CMK (cell line): ENCODE results near the gene KMT2B.
"Not testable (repeated sequence)": the region's sequence is repeated elsewhere in the genome, so short reads cannot be mapped to it uniquely, and the experiment has no call there.

ENCODE experiments used
- DNase-seq: peaks from one replicate; pipeline ENCODE4 v3.0.0-alpha.2; 2010; ENCODE audit warnings: low read depth

Gene KMT2B

GRCh38 chr19:35717665-35718344 is at the start of gene KMT2B:
Gene KMT2B, plus strand, starts transcription at chr19:35718003. Its CDS starts 16 bp downstream, at chr19:35718019.
- DNase-seq = no peak

GRCh38 chr19:35669566-35669965 is 48.2 kb upstream of the KMT2B start:
- DNase-seq = no peak

- no peak for DNase-seq
Measured at GRCh38 chr19:35669974-35670373, 47.8 kb upstream of the KMT2B start.

- DNase-seq = no peak
Measured at GRCh38 chr19:35670686-35671085, 47.1 kb upstream of the KMT2B start.

GRCh38 chr19:35671818-35672217 is 46.0 kb upstream of the KMT2B start:
- no peak for DNase-seq

GRCh38 chr19:35673121-35673804 is 44.5 kb upstream of the KMT2B start:
- no peak for DNase-seq

- DNase-seq = no peak
Measured at GRCh38 chr19:35675589-35676140, 42.1 kb upstream of the KMT2B start.

- DNase-seq = no peak
Measured at GRCh38 chr19:35689836-35690235, 28.0 kb upstream of the KMT2B start.

- DNase-seq = not testable (repeated sequence)
Measured at GRCh38 chr19:35691106-35691505, 26.7 kb upstream of the KMT2B start.

- no peak for DNase-seq
Measured at GRCh38 chr19:35692010-35692409, 25.8 kb upstream of the KMT2B start.

- DNase-seq = no peak
Measured at GRCh38 chr19:35693422-35693821, 24.4 kb upstream of the KMT2B start.

GRCh38 chr19:35693835-35694599 is 23.8 kb upstream of the KMT2B start:
- DNase-seq = peak; percentile 81

- no peak for DNase-seq
Measured at GRCh38 chr19:35695895-35696422, 21.8 kb upstream of the KMT2B start.

- DNase-seq = no peak
Measured at GRCh38 chr19:35696835-35697234, 21.0 kb upstream of the KMT2B start.

- peak; percentile 93 for DNase-seq
Measured at GRCh38 chr19:35702223-35703012, 15.4 kb upstream of the KMT2B start.

- DNase-seq = no peak
Measured at GRCh38 chr19:35703343-35703742, 14.5 kb upstream of the KMT2B start.

GRCh38 chr19:35704218-35704617 is 13.6 kb upstream of the KMT2B start, which contains the start of gene ZBTB32:
Gene ZBTB32, plus strand, starts transcription at chr19:35704558. Its CDS starts 10,069 bp downstream, at chr19:35714627.
- DNase-seq = no peak

- DNase-seq = no peak
Measured at GRCh38 chr19:35708391-35708790, 9.4 kb upstream of the KMT2B start.

- no peak for DNase-seq
Measured at GRCh38 chr19:35710784-35711723, 6.7 kb upstream of the KMT2B start.
